GM21381 (cell line): ENCODE results near the gene TXNDC12.
"Not testable (repeated sequence)": the region's sequence is repeated elsewhere in the genome, so short reads cannot be mapped to it uniquely, and the experiment has no call there.

Experiments used
- ATAC-seq: cut with Tn5 transposase; IDR thresholded peaks from one replicate; pipeline ENCODE4 v1.9.1; 2021; ENCODE audit warnings: mild to moderate bottlenecking, moderate library complexity; ENCODE audit not compliant: unreplicated experiment

Gene TXNDC12

DNA sequence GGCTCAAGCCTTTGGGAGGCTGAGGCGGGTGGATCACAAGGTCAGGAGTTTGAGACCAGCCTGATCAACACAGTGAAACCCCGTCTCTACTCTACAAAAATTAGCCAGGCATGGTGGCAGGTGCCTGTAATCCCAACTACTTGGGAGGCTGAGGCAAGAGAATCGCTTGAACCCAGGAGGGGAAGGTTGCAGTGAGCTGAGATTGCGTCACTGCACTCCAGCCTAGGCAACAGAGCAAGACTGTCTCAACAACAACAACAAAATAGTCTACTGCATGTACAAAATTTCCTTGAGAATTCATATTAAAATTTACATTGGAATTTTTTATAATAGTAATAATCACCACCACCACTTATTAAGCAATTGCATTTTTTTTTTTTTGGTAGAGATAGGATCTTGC is 5.7 kb downstream of the TXNDC12 start:
- not testable (repeated sequence) for ATAC-seq

GRCh38 chr1:52045666-52046195 is 9.3 kb downstream of the TXNDC12 start:
- ATAC-seq = not testable (repeated sequence)

GRCh38 chr1:52045236-52045635 is 9.8 kb downstream of the TXNDC12 start:
- no peak for ATAC-seq

- ATAC-seq = no peak
Observed at GRCh38 chr1:52041551-52042185, 13.3 kb downstream of the TXNDC12 start.

GRCh38 chr1:52037909-52038308 is 17.1 kb downstream of the TXNDC12 start:
- ATAC-seq = no peak

DNA sequence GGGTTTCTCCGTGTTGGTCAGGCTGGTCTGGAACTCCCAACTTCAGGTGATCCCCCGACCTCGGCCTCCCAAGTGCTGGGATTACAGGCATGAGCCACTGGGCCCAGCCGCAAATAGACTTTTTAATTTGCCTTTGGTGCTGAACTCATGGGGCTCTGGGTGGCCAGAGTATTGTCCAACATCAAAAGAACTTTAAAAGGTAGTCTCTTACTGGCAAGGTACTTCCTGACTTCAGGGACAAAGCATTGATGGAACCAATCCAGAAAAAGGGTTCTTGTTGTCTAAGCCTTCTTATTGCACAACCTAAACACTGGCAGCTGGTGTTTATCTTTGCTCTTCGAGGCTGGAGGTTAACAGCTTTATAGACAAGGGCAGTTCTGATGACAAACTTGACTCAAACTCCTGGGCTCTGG is 17.6 kb downstream of the TXNDC12 start:
- ATAC-seq = no peak

DNA sequence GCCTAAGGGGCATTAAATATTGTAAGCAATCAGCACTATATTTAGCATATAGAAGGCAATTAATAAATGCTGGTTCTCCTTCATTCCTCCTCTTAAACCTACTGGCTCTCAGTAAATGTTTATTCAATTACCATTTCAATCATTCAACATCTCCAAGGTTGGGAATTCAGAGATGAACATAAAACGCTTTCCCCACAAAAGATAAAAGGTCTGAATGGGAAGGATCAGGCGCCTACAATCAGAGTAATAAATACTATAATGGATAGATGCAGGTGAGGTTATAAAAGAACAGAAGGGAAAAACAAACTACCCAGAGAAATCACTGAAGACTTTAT is 21.0 kb downstream of the TXNDC12 start:
- no peak for ATAC-seq

DNA sequence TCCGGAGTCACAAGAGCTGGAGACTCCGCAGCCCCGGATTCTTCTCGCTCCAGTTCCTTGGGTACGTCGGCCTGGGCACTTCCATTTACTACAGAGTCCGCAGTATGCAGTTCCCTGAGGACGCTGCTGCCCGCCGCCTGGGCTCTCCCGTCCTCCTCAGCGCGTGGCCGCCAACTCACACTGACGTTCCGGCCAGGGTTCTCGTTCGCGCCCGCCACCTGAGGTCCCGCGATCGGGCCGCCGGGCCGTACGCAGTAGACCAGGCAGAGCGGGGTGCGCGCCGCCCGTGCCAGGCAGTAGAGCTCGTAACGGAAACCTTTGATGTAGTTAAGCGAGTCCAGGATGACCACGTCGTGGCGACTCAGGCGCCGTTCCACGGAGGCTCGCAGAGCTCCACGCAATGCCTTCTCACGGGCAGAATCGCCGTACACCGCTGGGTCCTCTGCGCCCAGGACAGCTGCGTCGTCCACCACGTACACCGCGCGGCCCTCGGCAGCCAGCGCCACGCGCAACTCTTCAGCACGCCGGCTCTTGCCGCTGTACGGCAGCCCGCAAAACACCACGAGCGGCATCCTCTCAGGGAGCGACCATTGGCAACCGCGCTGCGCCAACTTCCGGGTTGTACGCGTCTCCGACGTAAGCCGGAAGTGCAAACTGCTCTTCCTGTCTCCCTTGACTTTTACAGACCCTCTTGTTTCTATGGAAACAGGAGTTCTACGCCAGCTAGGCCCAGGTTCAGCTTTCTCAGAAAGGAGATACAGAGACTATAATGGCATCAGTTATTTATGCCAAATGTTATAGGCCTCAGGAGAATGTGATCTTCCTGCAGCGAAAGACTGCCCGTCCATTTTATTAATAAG is 21.6 kb downstream of the TXNDC12 start, which contains the start of gene KTI12:
TSS of gene KTI12 (minus strand) at position 621 of the 860 bp plus-strand sequence. CDS start at position 572, 49 bp downstream.
- ATAC-seq = peak; percentile 83

DNA sequence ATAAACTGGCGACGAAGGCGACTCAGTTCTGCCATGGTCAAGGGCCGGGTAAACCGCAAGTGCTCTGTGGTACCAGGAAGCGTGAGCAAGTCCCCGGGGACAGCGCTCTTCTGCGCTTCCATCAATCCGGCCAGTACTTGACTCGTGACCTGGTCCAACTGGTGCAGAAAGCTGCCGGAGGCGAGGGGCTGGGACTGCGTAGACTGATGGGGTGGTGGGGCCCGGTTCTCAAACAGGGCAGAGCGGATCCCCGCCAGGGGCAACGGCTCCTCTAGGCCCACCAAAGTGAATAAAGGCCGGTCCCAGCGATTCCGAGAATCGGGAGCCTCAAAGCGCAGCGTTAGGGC is 22.2 kb downstream of the TXNDC12 start:
- ATAC-seq = peak; percentile 46

GRCh38 chr1:52032124-52032784 is 22.7 kb downstream of the TXNDC12 start:
- ATAC-seq = peak; percentile 28

GRCh38 chr1:52028839-52029238 is 26.2 kb downstream of the TXNDC12 start:
- ATAC-seq = not testable (repeated sequence)

DNA sequence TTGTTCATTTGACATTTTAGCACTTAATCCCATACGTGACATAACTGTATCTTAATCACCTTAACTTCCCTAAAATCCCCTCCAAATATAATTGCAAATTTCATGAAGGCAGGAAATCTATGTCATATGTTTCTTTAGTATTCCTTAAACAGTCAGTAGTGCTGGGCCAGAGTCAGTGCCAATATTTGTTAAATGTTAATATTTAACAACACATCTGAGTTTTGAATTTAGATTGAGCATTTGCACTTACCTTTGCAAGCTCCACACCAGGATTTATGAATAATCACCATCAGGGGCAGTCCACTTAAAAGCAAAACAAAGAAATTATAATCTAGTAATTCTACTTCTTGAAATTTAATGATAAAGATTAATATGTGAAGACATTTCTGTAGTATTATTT is 26.7 kb downstream of the TXNDC12 start:
- ATAC-seq = no peak

- no peak for ATAC-seq
Observed at GRCh38 chr1:52026278-52026677, 28.7 kb downstream of the TXNDC12 start.

DNA sequence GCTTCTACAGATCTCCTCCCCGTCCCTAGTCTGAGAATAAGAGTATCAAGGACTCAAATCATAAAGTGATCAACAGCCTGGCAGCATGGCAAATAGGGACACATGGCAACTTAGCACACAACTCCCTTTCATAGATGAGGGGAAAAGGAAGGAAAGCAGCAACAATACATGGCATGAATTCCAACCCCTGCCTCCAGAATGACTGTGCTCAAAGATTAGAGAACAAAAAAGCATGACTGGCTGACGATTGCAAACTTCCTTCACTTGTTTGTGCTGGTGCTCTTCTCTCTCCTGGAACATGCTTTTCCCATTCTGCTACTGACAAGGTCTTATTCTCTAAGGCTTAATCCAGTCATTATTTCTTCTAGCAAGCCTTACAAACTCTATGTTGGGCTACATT is 32.9 kb downstream of the TXNDC12 start:
- no peak for ATAC-seq

- ATAC-seq = no peak
Observed at GRCh38 chr1:52008071-52008809, 46.8 kb downstream of the TXNDC12 start.

DNA sequence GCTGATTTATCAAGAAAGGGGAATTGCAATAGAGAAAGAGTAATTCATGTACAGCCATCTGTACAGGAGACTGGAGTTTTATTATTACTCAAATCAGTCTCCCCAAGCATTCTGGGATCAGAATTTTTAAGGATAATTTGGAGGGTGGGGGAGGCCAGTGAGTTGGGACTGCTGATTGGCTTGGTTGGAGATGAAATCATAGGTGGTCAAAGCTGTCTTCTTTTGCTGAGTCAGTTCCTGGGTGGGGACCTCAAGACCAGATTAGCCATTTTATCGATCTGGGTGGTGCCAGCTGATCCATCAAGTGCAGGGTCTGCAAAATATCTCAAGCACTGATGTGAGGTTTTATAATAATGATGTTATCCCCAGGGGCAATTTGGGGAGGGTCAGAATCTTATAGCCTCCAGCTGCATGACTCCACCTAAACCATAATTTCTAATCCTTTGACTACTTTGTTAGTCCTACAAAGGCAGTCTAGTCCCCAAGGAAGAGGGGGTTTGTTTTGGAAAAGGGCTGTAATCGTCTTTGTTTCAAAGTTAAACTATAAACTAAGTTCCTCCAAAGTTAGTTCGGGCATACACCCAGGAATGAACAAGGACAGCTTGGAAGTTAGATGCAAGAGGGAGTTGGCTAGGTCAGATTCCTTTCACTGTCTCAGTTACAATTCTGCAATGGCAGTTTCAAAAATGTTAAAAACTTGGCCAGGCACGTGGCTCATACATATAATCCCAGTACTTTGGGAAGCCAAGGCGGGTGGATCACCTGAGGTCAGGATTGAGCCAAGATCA is 47.6 kb downstream of the TXNDC12 start:
- ATAC-seq = no peak

DNA sequence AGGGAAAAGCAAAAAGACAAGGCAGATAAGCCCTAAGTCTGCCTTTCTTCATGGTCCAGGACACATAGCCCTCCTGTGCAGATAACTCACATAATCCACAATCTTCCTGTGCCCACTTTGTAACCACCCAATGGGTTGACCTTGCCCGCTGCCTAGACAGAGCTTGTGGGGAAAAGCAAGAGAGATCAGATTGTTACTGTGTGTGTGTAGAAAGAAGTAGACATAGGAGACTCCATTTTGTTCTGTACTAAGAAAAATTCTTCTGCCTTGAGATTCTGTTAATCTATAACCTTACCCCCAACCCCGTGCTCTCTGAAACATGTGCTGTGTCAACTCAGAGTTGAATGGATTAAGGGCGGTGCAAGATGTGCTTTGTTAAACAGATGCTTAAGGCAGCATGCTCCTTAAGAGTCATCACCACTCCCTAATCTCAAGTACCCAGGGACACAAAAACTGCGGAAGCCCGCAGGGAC is 48.9 kb downstream of the TXNDC12 start:
- ATAC-seq = not testable (repeated sequence)

GRCh38 chr1:52005548-52005947 is 49.4 kb downstream of the TXNDC12 start:
- not testable (repeated sequence) for ATAC-seq

DNA sequence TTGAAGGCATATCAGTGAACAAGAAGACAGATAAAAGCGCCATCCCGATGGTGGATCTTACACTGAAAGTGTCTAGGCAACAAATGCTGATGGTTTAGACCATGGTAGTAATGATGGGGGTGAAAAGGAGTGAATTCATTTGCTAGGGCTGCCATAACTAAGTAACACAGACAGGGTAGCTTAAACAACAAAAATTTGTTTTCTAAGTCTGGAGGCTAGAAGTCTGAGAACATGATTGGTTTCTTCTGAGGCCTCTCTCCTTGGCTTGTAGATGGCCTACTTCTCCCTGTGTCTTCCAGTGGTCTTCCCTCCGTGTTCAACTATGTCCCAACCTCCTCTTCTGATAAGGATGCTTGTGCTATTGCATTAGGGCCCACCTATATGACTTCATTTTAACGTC is 51.1 kb downstream of the TXNDC12 start:
- ATAC-seq = no peak
